OCI-LY7 (cell line): ENCODE results near the gene RAE1.

ENCODE experiments used
- CTCF ChIP-seq: fragments of 200-600 bp; sonication (generic); conservative IDR thresholded peaks from 2 replicates; pipeline ENCODE4 v1.5.1; 2014; ENCODE audit warnings: mild to moderate bottlenecking, antibody characterized with exemption, low read length, moderate library complexity, mixed read lengths
- EZH2phosphoT487 ChIP-seq: fragments of 200-600 bp; sonication (generic); IDR thresholded peaks from 2 replicates; pipeline ENCODE4 v1.6.1; 2018; ENCODE audit warnings: low read depth, borderline replicate concordance, mild to moderate bottlenecking, mixed run types, antibody characterized with exemption, low read length, moderate library complexity, mixed read lengths

GRCh38 chr20:57312138-57312537, 38.9 kb upstream of the RAE1 start:
- TF ChIP-seq CTCF (no peak), EZH2phosphoT487 (no peak)
